Amygdala (tissue), 56 donors: ENCODE data around the gene SPDYE17.
"Not testable (repeated sequence)": the region's sequence is repeated elsewhere in the genome, so short reads cannot be mapped to it uniquely, and the experiment has no call there.

Experiments used
- DNase-seq, 56 donors: peaks; one replicate each; lab custom pipeline; 2025; lab: John Stamatoyannopoulos, UW

Gene SPDYE17

GRCh38 chr7:76999474-77000107, 32.6 kb downstream of the SPDYE17 start:
- DNase-seq, result not testable (repeated sequence)

DNA sequence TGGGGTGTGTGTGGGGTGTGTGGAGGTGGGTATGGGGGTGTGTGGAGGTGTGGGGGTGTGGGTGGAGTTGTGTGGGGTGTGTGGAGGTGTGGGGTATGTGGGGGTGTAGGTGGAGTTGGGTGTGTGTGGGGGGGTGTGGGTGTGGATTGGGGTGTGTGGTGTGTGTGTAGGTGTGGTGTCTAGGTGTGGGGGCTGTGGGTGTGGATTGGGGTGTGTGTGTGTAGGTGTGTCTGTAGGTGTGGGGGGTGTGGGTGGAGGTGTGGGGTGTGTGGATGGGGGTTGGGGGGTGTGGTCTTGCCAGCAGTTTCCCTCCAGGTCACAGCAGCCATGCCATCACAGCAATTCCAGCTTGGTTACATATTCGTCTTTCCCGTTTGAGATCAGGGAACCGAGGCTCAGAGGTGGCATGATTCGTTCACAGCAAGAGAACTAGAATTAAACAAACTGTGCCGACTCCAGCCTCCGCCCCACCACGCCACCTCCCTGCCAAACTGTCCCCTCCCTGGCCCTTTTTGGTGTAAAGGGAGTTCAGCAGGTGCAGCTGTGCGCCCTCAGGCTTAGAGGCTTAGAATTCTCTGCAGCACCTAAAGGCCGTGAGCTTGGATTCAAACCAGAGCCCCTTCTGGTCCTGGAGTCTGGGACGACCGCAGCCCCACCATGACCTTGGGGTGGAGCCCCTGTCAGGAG, 33.3 kb downstream of the SPDYE17 start:
- peak in 2 of 56 donors; percentile 30 to 77 for DNase-seq

- peak in 1 of 56 donors; percentile 36 for DNase-seq
Observed at GRCh38 chr7:76998285-76998589, 33.9 kb downstream of the SPDYE17 start.

DNA sequence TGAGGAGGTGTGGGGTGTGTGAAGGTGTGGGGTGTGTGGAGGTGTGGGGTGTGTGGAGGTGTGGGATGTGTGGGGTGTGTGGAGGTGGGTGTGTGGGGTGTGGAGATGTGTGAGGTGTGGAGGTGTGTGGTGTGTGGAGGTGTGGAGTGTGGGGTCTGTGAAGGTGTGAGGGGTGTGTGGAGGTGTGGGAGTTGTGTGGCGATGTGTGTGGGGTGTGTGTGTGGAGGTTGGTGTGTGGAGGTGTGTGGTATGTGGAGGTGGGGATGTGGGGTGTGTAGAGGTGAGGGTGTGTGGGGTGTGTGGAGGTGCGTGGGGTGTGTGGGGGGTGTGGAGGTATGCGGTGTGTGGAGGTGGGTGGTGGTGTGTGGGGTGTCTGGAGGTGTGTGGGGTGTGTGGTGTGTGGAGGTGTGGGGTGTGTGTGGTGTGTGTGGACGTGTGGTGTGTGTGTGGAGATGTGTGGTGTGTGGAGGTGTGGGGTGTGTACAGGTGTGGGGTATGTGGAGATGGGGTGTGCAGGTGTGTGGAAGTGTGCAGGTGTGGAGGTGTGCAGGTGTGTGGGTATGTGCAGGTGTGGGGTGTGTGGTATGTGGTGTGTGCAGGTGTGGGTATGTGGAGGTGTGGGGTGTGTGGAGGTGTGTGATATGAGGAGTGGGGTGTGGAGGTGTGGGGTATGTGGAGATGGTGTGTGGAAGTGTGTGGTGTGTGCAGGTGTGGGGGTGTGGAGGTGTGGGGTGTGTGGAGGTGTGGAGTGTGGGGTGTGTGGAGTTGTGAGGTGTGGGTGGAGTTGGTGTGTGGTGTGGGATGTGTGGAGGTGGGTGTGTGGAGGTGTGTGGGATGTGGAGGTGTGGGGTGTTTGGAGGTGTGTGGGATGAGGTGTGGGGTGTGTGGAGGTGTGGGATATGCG, 34.5 kb downstream of the SPDYE17 start:
- peak in 2 of 56 donors; percentile 5 to 39 for DNase-seq

DNA sequence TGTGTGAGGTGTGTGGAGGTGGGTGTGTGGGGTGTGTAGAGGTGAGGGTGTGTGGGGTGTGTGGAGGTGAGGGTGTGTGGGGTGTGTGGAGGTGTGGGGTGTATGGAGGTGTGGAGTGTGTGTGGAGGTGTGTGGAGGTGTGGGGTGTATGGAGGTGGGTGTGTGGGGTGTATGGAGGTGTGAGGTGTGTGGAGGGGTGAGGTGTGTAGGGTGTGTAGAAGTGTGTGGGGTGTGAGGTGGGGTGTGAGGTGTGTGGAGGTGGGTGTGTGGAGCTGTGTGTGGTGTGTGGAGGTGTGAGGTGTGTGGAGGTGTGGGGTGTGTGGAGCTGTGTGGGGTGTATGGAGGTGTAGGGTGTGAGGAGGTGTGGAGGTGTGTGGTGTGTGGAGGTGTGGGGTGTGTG, 35.2 kb downstream of the SPDYE17 start:
- not testable (repeated sequence) for DNase-seq

GRCh38 chr7:76994286-76994685, 37.9 kb downstream of the SPDYE17 start:
- not testable (repeated sequence) for DNase-seq

DNA sequence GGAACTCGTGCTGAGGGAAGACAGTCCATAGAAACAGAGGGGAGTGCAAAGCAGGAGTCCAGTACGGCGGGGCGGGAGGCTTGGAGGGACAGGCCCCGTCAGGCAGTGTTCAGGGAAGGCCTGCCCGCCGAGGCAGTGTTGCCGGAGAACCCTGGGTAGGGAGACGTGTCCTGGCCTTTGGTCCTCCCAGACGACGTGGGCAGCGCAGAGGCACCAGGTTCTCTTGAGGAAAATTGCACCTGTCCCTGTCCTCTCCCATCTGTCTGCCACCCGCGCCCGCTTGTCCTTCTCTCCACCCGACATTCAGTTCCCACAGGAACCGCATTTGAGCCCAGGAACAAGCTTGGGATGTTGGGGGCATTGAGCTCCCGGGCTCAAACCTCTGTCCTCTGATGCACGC, 38.3 kb downstream of the SPDYE17 start:
- not testable (repeated sequence) for DNase-seq

DNA sequence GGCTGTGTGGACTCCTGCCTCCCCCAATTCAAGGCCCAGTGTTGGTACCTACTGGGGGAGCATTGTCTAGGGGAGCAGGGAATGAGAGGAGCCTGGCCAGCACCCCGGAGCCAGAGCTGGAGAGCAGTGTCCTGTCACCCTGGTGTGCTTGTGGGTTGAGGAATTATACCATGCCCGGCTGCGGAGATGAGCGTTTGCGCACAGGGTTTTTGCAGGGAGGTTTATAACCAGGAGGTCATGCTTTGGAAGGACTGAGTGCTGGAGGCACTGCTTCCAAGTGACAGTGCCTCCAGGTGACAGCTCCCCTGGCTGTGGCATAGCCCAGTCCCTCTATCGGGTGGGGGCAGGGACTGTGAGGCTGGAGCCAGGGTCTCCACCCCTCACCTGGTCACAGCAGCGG, 39.3 kb downstream of the SPDYE17 start:
- DNase-seq, result not testable (repeated sequence)

DNA sequence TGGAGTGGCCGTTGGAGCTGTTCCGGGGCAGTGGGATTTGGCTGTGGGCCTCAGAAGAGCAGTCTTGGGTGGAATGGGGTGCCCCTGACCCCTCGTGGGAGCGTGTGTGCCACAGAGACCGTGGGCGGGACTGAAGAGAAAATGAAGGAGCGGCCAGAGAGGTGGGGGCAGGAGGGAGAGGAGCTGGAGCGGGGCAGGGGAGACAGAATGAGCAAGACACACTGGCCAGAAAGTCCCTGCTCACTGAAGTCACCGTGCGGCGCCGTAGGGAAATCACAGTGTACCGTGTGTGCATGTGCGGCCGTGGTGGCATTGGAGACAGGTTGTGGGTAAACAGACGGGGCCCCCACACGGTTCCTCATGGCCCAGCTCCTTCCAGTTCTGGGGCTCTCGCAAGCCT, 40.0 kb downstream of the SPDYE17 start:
- DNase-seq, result not testable (repeated sequence)

DNA sequence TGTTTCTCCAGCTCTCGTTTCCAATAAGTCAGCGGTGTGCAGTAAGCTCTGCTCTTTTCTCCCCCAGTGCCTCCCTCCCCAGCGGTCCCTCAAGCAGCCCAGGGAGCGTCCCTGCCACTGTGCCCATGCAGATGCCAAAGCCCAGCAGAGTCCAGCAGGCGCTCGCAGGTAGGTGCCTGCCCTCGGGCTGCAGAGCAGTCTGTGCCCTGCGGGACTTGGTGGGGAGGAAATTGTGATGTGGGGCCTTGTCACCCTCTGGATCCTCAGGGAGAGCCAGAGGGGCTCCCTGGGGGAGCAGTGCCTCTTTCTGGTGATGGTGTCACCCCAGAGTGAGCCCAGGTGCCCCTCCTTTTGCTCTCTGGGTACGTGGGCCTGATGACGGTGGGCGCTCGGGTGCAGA, 42.0 kb downstream of the SPDYE17 start:
- not testable (repeated sequence) for DNase-seq

GRCh38 chr7:76985924-76986717, 46.0 kb downstream of the SPDYE17 start:
- DNase-seq, result not testable (repeated sequence)

GRCh38 chr7:76984784-76985136, 47.4 kb downstream of the SPDYE17 start:
- not testable (repeated sequence) for DNase-seq

DNA sequence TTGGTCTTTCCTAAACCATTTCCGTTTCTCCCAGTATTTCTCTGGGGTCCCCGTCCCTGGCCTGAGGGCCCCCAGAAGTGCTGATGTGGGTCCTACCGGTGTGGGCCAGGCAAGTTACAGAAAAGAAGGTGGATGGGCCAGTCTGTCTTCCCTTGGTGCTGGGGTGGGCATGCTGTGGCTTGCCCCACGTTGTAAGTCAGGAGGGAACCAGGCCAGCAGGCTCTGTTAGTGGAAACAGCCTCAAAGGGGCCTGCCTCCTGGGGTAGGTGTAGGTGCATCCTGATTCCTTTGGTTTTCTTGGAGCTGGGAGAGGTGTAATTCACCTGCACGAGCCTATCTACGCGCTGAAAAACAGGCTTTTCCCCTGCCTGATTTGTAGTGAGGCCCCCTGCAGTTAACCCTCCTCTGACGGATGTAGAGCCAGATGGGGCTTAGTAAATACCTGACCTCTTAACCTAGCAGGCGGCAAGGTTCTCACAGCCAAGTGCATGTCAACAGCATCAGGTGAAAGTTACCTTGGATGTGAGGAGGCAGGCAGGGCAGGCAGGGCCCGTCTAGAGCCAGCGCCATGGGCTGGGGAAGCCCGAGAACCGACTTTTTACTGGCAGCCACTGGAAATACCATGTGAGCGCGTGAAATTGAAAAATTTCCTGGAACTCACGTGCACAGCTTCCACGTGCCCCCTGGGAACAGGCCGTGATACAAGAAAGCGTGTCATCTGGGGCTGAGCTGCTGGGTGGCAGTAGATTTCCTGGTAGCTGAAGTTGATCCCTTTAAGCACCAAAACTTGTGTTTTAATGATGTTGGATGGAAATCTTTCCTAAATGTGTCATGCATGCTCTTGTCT, 48.0 kb downstream of the SPDYE17 start:
- DNase-seq, result not testable (repeated sequence)

DNA sequence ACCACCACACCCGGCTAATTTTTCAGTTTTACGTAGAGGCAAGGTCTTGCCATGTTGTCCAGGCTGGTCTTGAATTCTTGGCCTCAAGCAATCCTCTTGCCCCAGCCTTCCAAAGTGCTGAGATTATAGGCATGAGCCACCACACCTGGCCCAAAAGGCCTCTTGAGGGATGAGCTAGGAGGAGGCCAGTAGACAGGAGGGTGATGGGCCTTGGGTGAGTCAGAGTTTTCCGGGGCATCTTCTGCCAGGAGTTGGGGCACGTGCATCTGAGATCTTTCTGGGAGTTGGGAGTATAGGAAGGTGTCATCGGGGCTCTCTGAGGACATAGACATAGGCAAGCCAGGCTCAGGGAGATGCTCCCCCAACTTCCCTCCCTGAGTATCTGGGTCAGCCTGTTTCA, 48.8 kb downstream of the SPDYE17 start:
- not testable (repeated sequence) for DNase-seq

GRCh38 chr7:76982501-76982900, 49.7 kb downstream of the SPDYE17 start:
- not testable (repeated sequence) for DNase-seq

- DNase-seq, result not testable (repeated sequence)
Observed at GRCh38 chr7:76981187-76981970, 50.8 kb downstream of the SPDYE17 start.

DNA sequence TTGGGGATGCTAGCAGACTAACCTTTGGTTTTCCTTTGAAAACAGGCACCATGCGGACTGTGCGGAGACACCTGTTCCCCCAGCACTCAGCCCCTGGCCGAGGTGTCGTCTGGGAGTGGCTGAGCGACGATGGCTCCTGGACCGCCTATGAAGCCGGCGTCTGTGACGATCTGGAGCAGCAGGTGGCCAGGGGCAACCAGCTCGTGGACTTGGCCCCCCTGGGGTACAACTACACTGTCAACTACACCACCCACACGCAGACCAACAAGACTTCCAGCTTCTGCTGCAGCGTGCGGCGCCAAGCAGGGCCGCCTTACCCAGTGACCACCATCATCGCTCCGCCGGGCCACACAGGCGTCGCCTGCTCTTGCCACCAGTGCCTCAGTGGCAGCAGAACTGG, 51.6 kb downstream of the SPDYE17 start:
- DNase-seq, result not testable (repeated sequence)

DNA sequence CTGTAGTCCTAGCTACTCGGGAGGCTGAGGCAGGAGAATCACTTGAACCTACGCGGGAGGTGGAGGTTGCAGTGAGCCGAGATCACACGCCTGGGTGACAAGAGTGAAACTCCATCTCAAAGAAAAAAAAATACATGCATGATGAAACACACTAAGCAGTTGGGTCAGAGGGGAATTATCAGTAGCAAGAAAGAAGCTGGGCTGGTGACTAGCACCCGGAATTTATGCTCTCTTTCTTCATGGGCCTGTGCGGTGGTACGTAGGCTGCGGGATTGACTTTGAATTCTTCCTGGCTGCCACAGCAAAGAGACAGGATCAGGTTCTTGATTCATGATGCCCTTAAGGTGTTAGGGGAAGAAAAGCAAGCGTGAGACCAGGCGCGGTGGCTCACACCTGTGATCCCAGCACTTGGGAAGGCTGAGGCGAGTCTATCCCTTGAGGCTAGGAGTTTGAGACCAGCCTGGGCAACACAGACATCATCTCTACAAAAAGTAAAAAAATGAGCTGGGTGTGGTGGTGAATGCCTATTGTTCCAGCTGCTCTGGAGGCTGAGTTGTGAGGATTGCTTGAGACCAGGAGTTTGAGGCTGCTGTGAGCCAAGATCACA, 54.3 kb downstream of the SPDYE17 start:
- DNase-seq, result not testable (repeated sequence)
